ENCODE measurements around the gene CCDC28B. TPM values are rescaled to one million over a fixed set of nuclear protein-coding genes. Genes with fewer than 3 reads are reported as not detected.

CCDC28B gene
- total and polyA plus RNA-seq, 2 experiments from 2014 or later, result 68.7 to 99.7 TPM

DNA sequence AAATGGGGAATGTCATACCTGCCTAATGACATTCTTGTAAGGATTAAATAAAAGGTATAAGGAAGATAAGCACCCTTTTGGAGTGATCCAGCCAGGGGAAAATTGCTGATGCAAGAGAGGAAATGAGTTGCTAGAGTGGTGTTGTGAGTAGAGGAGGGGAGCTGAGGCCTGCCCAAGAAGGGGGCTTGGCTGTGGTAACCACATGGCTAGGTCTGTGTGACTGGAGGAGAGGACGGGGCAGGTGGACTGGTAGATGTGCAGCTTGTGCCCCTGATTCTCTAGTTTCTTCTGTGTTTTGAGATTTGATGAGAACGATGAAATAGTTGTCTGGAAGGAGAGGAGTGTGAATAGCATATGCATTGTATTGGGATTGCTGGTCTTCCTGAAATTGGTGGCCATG, 14.3 kb upstream of the CCDC28B start:
- Histone ChIP-seq H3K27ac (no peak overlapping the region), H3K9me3 (ENCODE audit: low read depth) (no peaks in the 10 kb centered on the region), H3K4me3 (no peak overlapping the region), H3K4me1 (ENCODE audit: low read depth) (peaks cover 5% of the 10 kb centered on the region), H3K27me3 (no peaks in the 10 kb centered on the region), H3K36me3 (peaks cover 53% of the 10 kb centered on the region)
- no peak for DNase-seq (ENCODE audit: low read depth in 1 of 2, low spot score in 1 of 2)
- TF ChIP-seq, protein P1, sequence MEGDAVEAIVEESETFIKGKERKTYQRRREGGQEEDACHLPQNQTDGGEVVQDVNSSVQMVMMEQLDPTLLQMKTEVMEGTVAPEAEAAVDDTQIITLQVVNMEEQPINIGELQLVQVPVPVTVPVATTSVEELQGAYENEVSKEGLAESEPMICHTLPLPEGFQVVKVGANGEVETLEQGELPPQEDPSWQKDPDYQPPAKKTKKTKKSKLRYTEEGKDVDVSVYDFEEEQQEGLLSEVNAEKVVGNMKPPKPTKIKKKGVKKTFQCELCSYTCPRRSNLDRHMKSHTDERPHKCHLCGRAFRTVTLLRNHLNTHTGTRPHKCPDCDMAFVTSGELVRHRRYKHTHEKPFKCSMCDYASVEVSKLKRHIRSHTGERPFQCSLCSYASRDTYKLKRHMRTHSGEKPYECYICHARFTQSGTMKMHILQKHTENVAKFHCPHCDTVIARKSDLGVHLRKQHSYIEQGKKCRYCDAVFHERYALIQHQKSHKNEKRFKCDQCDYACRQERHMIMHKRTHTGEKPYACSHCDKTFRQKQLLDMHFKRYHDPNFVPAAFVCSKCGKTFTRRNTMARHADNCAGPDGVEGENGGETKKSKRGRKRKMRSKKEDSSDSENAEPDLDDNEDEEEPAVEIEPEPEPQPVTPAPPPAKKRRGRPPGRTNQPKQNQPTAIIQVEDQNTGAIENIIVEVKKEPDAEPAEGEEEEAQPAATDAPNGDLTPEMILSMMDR (IDR thresholded peaks at IDR 0.05; ENCODE audit: low read depth, low read length), result no peak

DNA sequence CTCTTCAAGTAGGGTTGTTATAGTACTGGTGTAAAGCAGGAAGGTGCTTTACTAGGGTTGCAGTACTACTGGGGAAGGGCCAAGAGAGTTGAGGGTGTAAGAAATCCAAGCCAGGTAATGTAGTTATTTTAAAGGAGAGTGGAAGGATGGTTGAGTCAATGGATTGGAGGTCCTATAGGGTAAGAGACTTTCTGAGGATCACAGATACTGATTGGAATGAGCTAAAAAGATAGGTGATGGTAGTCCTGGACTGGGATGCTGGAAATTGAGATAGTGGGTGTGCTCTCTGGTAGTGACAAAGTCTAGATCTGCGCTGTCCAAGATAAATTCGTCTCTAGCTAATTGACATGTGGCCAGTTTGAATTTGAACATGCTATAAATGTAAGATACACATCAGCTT, 13.9 kb upstream of the CCDC28B start:
- TF ChIP-seq, protein P1 (IDR thresholded peaks at IDR 0.05; ENCODE audit: low read depth, low read length), result no peak
- H3K27me3 ChIP-seq, result no peaks in the 10 kb centered on the region
- no peak overlapping the region for H3K4me3 ChIP-seq
- peaks cover under 1% of the 10 kb centered on the region for H3K4me1 ChIP-seq (ENCODE audit: low read depth)
- peaks cover 53% of the 10 kb centered on the region for H3K36me3 ChIP-seq
- H3K27ac ChIP-seq, result no peak overlapping the region
- no peaks in the 10 kb centered on the region for H3K9me3 ChIP-seq (ENCODE audit: low read depth)
- DNase-seq (ENCODE audit: low read depth in 1 of 2, low spot score in 1 of 2), result no peak

DNA sequence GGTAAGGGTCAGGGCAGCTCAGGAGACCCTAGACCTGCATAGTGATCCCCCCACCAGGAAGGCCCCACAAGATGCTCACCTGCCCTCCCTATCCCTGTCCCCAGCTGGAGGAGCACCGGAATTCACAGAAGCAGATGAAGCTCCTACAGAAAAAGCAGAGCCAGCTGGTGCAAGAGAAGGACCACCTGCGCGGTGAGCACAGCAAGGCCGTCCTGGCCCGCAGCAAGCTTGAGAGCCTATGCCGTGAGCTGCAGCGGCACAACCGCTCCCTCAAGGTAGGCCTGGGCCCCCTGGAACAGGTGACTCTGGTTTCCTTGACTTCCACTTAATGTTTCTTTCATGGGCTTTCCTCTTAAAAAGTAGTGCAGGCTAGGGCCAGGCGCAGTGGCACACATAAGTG, 12.5 kb upstream of the CCDC28B start:
- TF ChIP-seq, protein P1 (IDR thresholded peaks at IDR 0.05; ENCODE audit: low read depth, low read length), result no peak
- no peak for DNase-seq (ENCODE audit: low read depth in 1 of 2, low spot score in 1 of 2)
- Histone ChIP-seq H3K27me3 (no peaks in the 10 kb centered on the region), H3K4me3 (no peak overlapping the region), H3K36me3 (peaks cover 60% of the 10 kb centered on the region), H3K4me1 (ENCODE audit: low read depth) (no peaks in the 10 kb centered on the region), H3K27ac (no peak overlapping the region), H3K9me3 (ENCODE audit: low read depth) (no peaks in the 10 kb centered on the region)

DNA sequence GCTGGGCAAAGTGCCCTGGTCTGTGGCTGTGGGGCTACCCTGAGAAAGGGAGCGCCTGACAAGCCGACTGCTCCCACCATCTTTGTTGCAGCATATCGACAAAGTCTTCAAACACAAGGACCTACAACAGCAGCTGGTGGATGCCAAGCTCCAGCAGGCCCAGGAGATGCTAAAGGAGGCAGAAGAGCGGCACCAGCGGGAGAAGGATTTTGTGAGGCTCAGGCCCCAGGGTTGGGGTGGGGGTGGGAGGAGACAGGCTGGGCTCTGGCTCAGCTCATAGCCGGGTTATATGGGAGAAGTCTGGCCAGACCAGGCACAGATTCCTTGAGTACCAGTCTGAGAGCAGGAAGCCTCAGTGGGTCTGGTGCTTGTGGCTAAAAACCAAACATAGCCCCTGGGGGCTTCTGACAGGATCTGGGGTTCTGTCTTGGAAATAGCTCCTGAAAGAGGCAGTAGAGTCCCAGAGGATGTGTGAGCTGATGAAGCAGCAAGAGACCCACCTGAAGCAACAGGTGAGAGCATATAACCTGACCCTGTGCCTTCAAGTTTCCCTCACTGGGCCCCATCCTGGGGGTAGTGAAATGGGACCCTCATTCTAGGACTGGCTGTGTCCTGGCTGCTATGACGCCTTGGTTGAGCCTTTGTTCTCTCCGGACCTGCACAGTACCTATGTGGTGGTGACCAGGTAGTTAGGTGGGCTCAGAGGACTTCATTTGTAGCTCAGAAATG, 8.0 kb upstream of the CCDC28B start:
- Histone ChIP-seq H3K36me3 (peaks cover 80% of the 10 kb centered on the region), H3K27me3 (no peaks in the 10 kb centered on the region), H3K27ac (no peak overlapping the region), H3K4me1 (ENCODE audit: low read depth) (no peaks in the 10 kb centered on the region), H3K4me3 (no peak overlapping the region), H3K9me3 (ENCODE audit: low read depth) (no peaks in the 10 kb centered on the region)
- DNase-seq (ENCODE audit: low read depth in 1 of 2, low spot score in 1 of 2), result no peak
- TF ChIP-seq, protein P1 (IDR thresholded peaks at IDR 0.05; ENCODE audit: low read depth, low read length), result no peak

DNA sequence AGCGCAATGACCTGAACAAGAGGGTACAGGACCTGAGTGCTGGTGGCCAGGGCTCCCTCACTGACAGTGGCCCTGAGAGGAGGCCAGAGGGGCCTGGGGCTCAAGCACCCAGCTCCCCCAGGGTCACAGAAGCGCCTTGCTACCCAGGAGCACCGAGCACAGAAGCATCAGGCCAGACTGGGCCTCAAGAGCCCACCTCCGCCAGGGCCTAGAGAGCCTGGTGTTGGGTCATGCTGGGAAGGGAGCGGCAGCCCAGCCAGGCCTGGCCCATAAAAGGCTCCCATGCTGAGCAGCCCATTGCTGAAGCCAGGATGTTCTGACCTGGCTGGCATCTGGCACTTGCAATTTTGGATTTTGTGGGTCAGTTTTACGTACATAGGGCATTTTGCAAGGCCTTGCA, 5.4 kb upstream of the CCDC28B start:
- TF ChIP-seq, protein P1 (IDR thresholded peaks at IDR 0.05; ENCODE audit: low read depth, low read length), result no peak
- no peaks in the 10 kb centered on the region for H3K27me3 ChIP-seq
- H3K27ac ChIP-seq, result no peak overlapping the region
- peaks cover 55% of the 10 kb centered on the region for H3K36me3 ChIP-seq
- no peak overlapping the region for H3K4me3 ChIP-seq
- peaks cover 12% of the 10 kb centered on the region for H3K4me1 ChIP-seq (ENCODE audit: low read depth)
- no peaks in the 10 kb centered on the region for H3K9me3 ChIP-seq (ENCODE audit: low read depth)
- no peak for DNase-seq (ENCODE audit: low read depth in 1 of 2, low spot score in 1 of 2)
